GM18867 (cell line): ENCODE results near the gene WASF3.
"Not testable (repeated sequence)": the region's sequence is repeated elsewhere in the genome, so short reads cannot be mapped to it uniquely, and the experiment has no call there.

Source experiments
- ATAC-seq: cut with Tn5 transposase; IDR thresholded peaks from one replicate; pipeline ENCODE4 v1.9.1; 2021; ENCODE audit warnings: mild to moderate bottlenecking, moderate library complexity; ENCODE audit not compliant: unreplicated experiment

WASF3 gene

GRCh38 chr13:26623125-26623524 lies 65.6 kb downstream of the WASF3 start:
- ATAC-seq = no peak

GRCh38 chr13:26624572-26624971 lies 67.1 kb downstream of the WASF3 start:
- ATAC-seq = no peak

GRCh38 chr13:26626271-26626670 lies 68.8 kb downstream of the WASF3 start:
- no peak for ATAC-seq

- no peak for ATAC-seq
Observed at GRCh38 chr13:26628706-26629105, 71.2 kb downstream of the WASF3 start.

GRCh38 chr13:26629260-26629825 lies 71.9 kb downstream of the WASF3 start:
- ATAC-seq = no peak

- not testable (repeated sequence) for ATAC-seq
Observed at GRCh38 chr13:26635634-26636033, 78.2 kb downstream of the WASF3 start.

GRCh38 chr13:26636073-26636472 lies 78.6 kb downstream of the WASF3 start:
- not testable (repeated sequence) for ATAC-seq

- no peak for ATAC-seq
Observed at GRCh38 chr13:26646603-26647002, 89.1 kb downstream of the WASF3 start.

- ATAC-seq = no peak
Observed at GRCh38 chr13:26651234-26651633, 93.8 kb downstream of the WASF3 start.

- ATAC-seq = no peak
Observed at GRCh38 chr13:26653310-26653709, 95.8 kb downstream of the WASF3 start.

- no peak for ATAC-seq
Observed at GRCh38 chr13:26653842-26654241, 96.4 kb downstream of the WASF3 start.

- ATAC-seq = no peak
Observed at GRCh38 chr13:26656919-26657318, 99.4 kb downstream of the WASF3 start.

GRCh38 chr13:26658448-26659385 lies 101.2 kb downstream of the WASF3 start:
- no peak for ATAC-seq

GRCh38 chr13:26660185-26660584 lies 102.7 kb downstream of the WASF3 start:
- no peak for ATAC-seq

- ATAC-seq = no peak
Observed at GRCh38 chr13:26660766-26661165, 103.3 kb downstream of the WASF3 start.

- ATAC-seq = no peak
Observed at GRCh38 chr13:26663791-26664190, 106.3 kb downstream of the WASF3 start.

- ATAC-seq = no peak
Observed at GRCh38 chr13:26664286-26664685, 106.8 kb downstream of the WASF3 start.

GRCh38 chr13:26664876-26665275 lies 107.4 kb downstream of the WASF3 start:
- ATAC-seq = no peak

GRCh38 chr13:26668357-26669146 lies 111.1 kb downstream of the WASF3 start:
- ATAC-seq = no peak

- no peak for ATAC-seq
Observed at GRCh38 chr13:26673890-26674289, 116.4 kb downstream of the WASF3 start.

- ATAC-seq = no peak
Observed at GRCh38 chr13:26677156-26677555, 119.7 kb downstream of the WASF3 start.
